GM15510 (cell line): Measurements from ENCODE around the gene MCM10.
A peak's percentile ranks its signal among the peaks of the same experiment; 100 is the strongest.

Experiments
- POLR2A ChIP-seq: IDR thresholded peaks from 3 replicates; pipeline ENCODE4 v1.6.1; 2011; ENCODE audit warnings: borderline replicate concordance; ENCODE audit not compliant: insufficient read length; ENCODE audit errors: extremely low read depth

Gene MCM10

DNA sequence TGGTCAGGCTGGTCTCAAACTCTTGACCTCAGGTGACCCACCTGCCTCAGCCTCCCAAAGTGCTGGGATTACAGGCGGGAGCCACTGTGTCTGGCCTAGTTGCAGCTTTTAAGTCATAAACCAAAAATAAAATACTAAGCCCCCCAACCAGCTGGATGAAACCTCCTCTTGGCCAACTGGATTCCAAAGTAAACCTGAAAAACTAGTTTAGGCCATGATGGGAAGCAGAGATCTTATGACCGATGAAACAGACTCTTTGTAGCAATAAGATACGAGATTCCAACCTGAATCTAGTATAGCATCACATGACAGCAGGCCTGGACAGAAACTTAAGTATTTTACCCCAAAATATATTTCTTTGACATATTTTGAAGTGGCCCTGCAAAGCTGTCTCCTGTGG is 9.1 kb upstream of the MCM10 start:
- no peak for TF ChIP-seq POLR2A

DNA sequence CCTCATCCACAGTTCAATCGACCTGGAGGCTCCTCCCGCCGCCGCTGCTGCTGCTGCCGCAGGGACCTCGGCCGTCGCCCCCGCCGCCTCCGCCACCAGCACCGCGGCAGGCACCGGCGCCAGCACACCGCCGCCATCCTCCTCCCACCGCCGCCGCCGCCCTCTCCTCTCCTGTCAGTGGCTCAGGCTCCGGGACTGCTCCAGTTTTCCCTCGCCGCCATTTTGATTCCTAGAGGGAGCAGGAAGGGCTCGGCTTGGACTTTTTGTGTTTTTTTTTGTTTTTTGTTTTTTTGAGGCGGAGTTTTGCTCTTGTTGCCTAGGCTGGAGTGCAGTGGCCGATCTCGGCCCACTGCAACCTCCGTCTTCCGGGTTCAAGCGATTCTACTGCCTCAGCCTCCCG is 3.0 kb upstream of the MCM10 start:
- TF ChIP-seq POLR2A, result peak; percentile 25

DNA sequence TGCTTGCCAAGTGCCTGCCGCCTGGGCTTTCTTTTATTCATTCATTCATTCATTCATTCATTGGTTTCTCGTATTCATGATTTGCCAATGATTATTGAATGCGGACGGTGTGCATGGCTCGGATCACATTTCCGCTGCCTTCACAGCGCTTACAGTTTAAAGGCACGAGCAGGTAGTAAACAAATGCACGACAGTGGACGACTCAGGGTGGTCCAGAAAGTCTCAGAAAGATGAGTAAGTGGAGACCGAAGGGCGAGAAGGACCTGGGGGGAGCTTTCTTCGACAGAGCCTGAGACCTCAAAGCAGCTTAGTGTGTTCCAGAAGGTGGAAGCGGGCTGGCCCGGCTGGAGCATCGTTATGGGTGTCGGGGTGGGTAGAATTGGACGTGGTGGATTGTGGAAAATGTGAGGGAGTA is 506 bp downstream of the MCM10 start:
- TF ChIP-seq POLR2A, result no peak

DNA sequence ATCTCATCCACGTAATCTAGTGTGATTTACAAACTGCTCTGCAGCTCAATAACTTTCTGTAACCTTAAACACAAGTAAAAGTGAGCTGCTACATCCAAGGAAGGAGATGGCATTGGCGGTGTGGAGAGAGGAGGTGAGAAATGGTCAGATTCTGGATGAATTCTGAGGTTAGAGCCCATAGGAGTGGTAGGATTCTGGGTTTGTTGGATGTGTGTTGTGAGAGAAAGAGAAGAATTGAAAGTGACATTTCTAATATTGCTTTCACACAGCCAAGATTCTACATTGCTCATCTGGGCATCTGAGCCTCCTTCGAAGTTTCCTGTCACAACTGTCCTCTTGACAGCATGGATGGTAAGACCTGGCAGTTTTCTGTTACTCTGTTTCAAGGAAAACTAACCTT is 2.5 kb downstream of the MCM10 start:
- no peak for TF ChIP-seq POLR2A

DNA sequence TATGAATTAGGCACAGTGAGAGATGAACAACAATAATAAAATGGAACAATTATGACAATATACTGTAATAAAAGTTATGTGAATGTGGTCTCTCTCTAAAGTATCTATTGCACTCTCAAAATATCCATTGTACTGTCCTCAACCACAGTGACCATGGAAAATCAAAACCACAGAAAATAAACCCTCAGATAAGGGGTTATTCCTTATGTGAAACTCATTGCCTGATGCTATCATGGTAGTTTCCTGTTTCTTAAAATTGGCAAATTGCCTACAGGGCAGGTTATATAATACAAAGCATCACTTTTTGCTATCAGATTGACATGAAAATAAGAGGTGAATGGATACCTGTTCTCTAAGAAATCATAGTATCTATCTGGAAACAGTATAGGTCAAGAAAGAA is 3.8 kb downstream of the MCM10 start:
- no peak for TF ChIP-seq POLR2A

DNA sequence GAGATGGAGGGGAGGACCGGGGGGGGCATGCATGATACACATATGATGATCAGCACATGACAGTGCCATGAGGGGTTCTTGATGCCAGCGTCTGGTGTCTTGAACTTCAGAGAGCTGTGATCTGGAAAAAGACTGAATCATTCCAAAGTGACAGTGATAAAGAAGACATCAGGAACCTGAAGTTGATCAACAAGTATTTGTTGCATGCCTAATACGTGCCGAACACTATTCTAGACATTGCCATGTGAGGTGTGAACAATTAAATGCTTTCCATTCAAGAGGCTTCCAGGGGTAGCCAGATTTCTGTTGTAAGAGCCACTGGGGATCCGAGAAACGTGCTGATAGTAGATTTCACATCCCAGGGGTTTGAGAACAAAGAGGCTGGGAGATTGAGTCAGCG is 6.2 kb downstream of the MCM10 start:
- TF ChIP-seq POLR2A, result no peak

DNA sequence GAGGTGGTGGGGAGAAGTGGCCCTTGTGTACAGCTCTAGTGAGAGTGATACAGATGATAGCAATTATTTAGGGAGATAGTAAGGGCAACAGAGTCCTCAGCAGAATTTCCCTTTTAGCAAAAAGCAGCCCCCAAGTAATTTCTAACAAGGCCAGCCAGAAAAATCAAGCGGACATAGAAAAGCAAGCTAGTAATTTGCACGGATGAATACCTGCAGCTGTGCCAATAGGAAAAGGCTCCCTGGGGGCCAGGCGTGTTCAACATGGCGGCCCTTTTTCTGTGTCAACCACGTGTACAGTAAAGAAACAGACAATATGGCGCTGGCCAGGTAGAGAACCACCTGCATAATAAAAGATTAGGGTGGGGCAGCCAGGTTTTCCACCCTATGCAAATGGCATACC is 7.4 kb downstream of the MCM10 start:
- no peak for TF ChIP-seq POLR2A

DNA sequence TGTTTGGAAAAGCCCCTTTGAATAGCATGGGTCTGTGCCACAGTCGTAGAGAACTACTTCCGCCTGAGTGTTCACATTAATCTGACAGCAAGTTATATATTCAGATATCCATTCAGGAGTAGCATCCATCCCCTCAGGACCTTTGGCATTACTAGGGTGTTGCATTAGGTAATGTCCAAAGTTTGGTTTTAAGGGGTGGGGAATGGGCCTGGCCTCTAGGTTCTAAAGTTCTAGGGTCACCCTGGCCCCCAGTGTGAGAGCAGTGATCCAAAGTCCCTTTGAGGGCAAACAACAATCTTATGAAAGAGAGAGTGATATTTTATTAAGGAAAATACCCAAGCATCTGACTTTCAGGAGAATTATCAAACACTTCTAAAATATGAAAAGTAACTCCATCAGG is 12.3 kb downstream of the MCM10 start:
- no peak for TF ChIP-seq POLR2A

DNA sequence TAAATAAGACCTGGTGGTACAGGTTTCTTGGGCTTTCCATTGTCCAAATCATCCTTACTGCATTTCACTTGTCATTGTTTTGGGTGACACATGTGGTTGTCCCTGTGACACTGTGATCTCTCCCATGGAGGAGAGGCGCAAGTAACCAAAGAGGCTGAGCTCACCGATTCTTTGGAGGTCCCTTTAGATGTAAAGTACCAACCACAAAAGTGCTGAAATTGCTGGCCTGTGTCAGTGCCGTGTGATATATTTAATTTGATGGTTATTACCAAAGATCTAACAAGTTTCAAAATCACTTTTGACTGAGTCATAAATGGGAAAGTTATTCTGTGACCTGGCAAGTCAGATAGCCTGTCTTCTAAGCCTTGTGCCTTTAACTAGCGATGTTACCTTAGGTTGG is 19.4 kb downstream of the MCM10 start:
- TF ChIP-seq POLR2A, result no peak

DNA sequence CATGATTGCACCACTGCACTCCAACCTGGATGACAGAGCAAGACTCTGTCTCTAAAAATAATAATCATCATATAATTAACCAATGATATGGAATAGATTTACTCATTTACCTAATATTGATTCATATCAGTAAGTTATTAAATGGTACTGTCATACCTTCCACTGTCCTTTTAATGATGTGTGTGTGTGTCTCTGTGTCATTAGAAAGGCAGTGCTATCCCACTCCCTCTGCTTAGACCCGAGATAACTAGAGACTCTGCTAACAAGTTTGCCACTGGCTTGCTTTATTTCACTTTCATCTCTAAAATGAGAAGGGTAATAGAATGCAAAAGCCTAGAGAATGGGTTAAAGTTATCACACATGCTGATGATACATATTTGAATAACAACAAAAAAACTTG is 21.1 kb downstream of the MCM10 start:
- TF ChIP-seq POLR2A, result no peak

DNA sequence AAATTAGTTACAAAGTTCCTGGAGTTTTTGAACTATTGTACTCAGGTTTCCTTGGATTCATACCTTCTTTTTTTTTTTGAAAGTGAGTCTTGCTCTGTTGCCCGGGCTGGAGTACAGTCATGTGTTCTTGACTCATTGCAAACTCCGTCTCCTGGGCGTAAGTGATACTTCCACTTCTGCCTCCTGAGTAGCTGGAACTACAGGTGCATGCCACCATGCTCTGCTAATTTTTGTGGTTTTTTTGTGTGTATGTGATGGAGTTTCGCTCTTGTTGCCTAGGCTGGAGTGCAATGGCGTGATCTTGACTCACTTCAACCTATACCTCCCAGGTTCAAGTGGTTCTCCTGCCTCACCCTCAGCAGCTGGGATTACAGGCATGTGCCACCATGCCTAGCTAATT is 22.3 kb downstream of the MCM10 start:
- no peak for TF ChIP-seq POLR2A

DNA sequence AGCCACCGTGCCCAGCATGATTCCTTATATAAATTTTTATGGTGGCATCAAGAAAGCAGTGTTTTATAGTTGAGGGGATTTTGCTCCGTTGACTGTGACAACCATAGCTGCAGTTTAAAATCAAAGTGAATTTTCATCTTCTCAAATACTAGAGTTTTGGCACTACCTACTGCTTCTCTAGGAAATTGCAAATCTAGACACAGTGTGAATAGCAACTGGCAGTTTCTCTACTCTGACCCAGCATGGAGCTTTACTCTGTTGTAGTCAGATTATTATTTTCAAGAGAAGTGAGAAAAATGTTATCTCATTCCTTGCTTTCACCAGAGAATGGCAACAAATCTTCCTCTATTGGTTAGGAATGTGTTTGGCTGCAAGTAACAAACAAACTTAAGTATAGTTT is 22.9 kb downstream of the MCM10 start:
- TF ChIP-seq POLR2A, result no peak

DNA sequence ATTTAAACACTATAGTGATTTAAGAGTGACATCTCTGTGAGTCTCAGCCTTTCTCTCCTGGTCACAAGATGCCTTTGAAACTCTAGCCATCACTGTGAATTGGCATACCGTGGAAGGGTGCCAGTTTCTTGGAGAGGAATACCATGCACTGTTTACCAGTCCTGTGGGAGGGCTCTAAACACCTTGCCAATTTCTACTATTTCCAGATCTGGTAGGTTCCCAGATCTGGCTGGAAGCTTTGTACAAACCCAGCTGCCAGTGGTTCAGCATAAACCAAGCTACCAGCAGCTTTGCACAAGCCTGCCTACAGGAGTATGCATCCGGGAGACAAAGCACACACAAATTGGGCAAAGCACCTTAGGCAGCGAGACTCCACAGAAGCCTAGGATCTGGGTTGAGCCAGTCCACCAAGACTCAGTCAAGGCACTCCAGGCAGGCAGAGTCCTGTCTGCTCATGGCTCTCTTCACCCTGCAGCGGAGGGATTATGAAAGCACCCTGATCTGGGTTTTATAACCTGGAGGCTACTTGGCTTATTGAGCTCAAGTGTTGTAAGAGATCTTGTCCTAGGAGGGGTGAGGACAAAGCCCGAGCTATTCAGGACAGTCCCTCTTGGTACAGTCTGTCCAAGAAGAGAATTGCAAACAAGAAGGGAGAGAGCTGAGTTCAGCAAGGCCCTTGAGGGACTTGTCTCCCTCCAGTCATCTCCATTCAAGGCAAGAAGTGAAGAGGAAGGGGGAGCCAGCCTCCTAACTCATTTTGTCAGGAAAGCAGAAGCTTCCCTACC is 23.6 kb downstream of the MCM10 start:
- no peak for TF ChIP-seq POLR2A

DNA sequence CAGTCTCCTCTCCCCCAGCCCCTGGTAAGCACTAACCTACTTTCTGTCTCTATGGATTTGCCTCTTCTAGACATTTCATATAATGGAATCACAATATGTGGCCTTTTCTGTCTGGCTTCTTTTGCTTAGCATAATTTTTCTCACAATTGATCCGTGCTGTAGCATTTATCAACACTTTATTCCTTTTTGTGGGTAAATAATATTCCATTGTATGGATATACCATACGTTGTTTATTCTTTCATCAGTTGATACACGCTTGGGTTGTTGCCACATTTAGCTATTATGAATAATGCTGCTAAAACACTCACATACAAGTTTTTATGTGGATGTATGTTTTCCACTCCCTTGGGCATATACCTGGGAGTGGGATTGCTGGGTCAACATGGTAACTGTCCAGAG is 25.8 kb downstream of the MCM10 start:
- TF ChIP-seq POLR2A, result no peak

DNA sequence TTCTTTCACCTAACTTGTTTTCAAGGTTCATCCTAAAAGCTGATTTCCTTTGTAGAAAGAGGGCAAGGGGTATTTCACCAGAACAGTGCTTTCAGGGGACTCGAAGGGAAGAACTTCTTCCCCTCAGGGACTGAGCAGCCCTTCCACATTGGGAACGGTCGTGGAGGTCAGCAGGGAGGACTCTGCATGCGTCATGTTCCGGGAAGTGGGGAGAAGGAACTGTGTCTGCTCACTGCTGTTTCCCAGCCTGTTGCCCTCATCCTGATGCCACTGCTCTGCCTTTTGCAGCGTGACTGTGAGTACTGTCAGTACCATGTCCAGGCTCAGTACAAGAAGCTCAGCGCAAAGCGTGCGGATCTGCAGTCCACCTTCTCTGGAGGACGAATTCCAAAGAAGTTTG is 27.2 kb downstream of the MCM10 start:
- no peak for TF ChIP-seq POLR2A

DNA sequence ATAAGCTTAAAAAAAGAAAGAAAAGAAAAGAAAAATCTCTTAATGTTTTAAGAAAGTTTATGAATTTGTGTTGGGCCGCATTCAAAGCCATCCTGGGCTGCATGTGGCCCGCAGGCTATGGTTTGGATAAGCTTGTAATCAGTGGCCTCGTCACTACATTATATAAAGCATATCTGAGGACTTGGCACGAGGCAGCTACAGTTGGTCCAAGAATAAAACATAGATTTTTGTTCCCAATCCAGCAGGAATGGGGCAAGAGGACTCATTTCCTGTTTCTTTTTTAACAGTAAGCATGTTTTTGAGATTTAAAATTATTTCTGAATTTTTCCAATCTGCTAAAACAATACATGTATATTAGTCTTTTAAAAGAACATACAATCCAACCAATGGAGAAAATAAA is 28.6 kb downstream of the MCM10 start:
- no peak for TF ChIP-seq POLR2A

DNA sequence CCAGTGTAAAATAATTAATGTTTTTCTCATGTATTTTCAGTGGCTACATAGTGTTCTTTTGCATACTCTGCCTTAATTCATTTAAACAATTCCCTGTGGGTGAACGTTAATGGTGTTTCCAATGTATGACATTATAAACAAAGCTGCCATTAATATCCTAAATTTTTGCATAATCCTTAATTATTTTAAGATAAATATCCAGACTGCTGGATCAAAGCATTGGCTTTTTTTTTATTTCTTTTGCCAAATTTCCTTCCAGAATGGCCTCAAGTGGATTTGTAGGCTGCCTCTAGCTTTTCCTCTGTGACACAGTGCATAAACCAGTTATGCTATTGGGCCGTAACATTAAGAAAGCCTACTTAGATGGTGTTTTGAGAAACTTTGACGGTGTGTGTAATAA is 29.5 kb downstream of the MCM10 start:
- TF ChIP-seq POLR2A, result no peak
